NCI-H2107 treated with DMSO at 0.1 percent for 48 hours (cell line): ENCODE measurements around the gene PLXNB3.
"Not testable (repeated sequence)": the region's sequence is repeated elsewhere in the genome, so short reads cannot be mapped to it uniquely, and the experiment has no call there.

ENCODE experiments used
- DNase-seq: peaks from one replicate; lab custom pipeline; 2025; ENCODE audit not compliant: unreplicated experiment; lab: John Stamatoyannopoulos, UW

PLXNB3 gene

GRCh38 chrX:153732401-153732800 lies 31.6 kb upstream of the PLXNB3 start:
- no peak for DNase-seq

GRCh38 chrX:153733651-153734240 lies 30.3 kb upstream of the PLXNB3 start:
- no peak for DNase-seq

DNA sequence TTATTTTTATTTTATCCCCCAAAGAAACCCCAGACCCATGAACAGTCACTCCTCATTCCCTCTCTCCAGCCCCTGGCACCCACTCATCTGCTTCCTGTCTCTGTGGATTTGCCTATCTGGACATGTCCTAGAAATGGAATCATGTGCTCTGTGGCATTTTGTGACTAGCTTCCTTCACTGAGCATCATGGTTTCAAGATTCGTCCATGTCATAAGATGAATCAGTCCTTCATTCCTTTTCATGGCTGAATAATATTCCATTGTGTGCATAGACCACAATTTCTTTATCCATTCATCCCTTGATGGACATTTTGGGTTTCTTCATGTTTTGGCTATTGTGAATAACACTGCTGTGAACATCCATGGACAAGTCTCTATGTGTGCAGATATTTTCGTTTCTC lies 29.2 kb upstream of the PLXNB3 start:
- DNase-seq = no peak

DNA sequence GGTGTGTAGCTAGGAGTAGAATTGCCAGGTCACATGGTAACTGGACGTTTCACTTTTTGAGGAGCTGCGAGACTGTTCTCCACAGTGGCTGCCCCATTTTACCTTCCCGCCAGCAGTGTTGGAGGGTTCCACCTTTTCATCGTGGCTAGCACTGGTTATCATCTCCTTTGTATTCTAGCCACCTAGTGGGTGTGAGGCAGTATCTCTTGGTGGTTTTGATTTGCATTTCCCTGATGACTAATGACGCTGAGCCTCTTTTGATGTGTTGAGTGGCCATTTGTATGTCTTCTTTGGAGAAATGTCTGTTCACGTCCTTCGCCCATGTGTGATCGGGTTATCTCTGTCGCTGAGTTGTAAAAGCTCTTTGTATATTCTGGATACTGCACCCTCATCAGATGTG lies 28.8 kb upstream of the PLXNB3 start:
- DNase-seq = no peak

DNA sequence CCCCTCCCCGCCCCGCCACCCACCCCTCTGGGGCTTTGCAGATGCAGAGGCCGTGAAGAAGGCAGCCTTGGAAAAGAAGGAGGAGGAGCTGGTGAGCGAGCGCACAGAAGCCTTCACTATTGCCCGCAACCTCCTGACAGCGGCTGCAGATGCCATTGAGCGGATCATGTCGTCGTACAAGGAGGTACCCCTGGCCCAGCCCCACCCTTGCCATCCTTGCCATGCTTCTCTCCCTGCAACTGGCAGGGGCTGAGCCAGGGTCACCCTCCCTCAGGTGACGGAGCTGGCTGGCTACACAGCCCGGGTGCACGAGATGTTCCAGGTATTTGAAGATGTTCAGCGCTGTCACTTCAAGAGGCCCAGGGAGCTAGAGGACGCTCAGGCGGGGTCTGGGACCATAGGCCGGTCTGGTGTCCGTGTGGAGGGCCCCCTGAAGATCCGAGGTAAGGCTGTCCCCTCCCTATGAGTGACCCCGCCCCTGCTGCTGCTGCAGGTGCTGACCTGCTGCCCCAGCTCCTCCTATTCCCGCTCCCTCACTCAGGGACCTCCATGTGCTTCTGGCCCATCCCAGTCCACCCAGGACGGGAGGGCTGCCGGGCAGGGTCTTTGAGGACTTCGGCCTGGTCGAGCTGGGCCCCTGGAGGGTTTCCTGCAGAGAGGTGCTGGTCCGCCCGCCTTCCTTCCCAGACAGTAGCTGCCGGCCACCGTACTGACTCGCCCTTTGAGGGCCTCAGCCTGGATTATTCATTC lies 27.8 kb upstream of the PLXNB3 start:
- no peak for DNase-seq

- DNase-seq = no peak
These were observed 27.1 kb upstream of the PLXNB3 start for GRCh38 chrX:153736871-153737441.

DNA sequence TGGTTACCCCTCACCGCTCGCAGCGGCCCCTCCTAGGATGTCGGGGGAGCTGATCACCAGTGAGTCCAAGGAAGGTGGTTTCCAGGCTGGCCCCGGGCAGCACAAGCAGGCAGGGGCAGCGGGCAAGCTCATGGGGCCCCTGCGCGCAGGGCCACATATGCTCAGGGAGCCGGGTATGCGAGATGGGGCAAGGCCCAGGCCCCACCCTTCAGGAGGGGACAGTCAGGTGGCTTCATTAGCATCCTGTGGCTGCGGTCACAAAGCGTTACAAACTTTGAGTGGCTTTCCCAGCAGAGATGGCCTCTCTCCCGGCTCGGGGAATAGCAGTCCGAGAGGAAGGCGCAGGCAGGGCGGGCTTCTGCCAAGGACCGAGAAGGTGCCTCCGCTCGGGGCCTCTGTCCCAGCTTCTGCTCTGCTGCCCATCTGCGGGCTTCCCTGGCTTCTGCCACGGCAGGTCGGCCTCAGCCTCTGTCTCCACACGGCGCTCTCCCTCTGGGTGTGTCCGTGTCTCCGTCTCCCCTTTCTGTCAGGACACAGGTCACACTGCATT lies 25.9 kb upstream of the PLXNB3 start:
- DNase-seq = no peak

GRCh38 chrX:153739754-153740486 lies 24.1 kb upstream of the PLXNB3 start:
- no peak for DNase-seq

GRCh38 chrX:153740631-153741222 lies 23.3 kb upstream of the PLXNB3 start:
- DNase-seq = no peak

- no peak for DNase-seq
These were observed 22.6 kb upstream of the PLXNB3 start for GRCh38 chrX:153741446-153741845.

DNA sequence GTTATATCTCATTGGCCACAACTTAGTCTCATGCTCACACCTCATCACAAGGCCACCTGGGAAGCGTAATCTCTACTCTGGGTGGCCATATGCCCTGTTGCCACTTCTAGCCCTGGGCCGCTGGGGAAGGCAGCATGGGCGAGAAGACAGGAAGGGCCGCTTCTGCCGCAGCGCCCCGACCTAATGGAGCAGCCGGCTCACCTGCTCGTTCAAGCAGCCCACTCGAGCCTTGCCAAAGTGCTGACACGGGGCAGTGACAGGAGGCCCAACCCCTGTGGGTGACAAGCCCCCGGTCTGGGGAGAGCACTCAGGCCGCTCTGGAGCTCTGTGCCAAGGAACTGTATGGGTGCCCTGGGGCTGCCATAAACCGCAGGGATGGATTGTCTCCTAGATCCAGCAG lies 21.9 kb upstream of the PLXNB3 start:
- DNase-seq = not testable (repeated sequence)

GRCh38 chrX:153742796-153743467 lies 21.1 kb upstream of the PLXNB3 start:
- not testable (repeated sequence) for DNase-seq

DNA sequence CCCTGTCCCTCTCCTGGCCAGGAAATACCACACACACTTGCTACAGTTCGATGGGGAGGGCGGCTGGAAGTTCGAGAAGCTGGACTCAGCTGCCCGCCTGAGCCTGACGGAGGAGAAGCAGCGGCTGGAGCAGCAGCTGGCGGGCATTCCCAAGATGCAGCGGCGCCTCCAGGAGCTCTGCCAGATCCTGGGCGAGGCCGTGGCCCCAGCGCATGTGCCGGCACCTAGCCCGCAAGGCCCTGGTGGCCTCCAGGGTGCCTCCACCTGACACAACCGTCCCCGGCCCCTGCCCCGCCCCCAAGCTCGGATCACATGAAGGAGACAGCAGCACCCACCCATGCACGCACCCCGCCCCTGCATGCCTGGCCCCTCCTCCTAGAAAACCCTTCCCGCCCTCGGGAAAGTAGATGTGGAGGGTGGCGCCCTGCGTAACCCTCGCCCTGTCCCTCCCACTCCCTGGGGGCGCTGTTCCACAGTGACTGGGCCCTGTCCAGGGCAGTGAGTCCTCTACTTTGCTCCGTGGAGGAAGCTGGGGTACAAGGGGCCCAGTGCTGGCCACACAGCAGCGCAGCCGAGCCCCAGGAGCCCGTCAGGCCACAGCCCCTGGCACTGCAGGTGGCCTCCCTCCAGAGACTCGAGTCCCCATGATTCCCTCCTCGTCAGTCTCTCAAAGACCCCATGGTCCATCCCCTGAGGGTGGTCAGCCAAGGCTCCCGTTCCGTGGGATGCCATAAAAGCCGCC lies 20.4 kb upstream of the PLXNB3 start:
- DNase-seq = peak; percentile 26

DNA sequence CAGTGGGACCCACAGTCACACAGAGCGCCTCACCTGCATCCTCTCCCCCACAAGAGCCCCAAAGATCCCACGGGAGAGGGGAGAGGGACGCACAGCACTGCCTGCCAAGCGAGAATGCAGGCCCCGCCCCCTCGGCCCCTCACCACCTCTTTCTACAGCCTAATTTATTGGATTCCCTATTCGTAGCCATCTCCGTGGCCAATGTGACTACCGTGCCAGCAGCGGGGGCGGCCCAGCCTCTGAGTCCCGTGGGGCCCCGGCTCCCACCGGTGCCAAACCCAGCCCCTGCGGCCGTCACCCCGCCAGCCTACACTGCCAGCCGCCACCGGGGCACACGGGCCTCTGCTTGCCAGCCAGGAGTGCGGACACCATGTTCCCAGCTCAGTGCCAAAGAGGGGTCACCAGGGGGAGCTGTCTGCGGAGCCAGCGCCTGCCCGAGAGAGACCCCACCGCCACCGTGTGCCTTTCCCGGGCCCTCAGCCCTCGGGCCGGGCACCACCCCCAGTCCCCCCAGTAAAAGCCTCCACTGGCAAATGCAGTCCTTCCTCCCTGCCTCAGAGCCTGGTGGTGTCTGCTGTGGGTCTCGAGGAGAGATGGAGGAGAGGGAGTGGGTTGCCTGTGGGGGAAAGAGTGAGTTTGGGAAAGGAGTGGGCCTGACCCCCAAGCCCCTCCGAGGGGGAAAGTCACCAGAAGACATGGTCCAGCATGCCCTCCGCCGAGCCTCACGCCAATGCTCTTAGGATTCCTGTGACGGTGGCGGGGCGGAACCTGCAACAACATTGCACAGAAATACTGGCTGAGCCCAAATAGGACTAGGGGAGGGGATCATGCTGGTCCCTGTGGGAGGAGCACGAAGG lies 19.6 kb upstream of the PLXNB3 start:
- no peak for DNase-seq

- DNase-seq = not testable (repeated sequence)
These were observed 19.0 kb upstream of the PLXNB3 start for GRCh38 chrX:153745067-153745433.

DNA sequence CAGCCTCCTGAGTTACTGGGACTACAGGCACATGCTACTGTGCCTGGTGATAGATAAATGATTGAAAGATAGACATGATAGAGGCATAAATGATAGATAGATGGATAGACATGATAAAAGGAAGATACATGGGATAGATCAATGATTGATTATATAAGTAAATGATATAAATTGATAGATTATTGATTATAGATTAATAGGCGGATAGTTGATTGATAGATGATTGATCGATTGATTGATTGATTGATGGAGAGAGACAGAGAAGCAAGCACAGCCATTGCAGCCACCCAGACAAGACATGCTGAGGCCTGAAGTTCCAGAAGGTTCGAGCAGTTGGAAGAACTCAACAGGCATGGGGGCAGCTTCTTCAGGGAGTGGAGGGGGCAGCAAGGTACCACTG lies 17.7 kb upstream of the PLXNB3 start:
- DNase-seq = no peak

GRCh38 chrX:153746991-153747390 lies 17.1 kb upstream of the PLXNB3 start:
- not testable (repeated sequence) for DNase-seq

- DNase-seq = not testable (repeated sequence)
These were observed 15.0 kb upstream of the PLXNB3 start for GRCh38 chrX:153749017-153749416.
